Right ventricle myocardium inferior (tissue), 1 donor: ENCODE data around the gene DBN1. TPM values are rescaled to one million over a fixed set of nuclear protein-coding genes. Genes with fewer than 3 reads are reported as not detected.

Experiments
- ATAC-seq: fragments of 200-7000 bp; cut with Tn5 transposase; one replicate; pipeline ENCODE4 v1.9.1; 2020; ENCODE audit warnings: mild to moderate bottlenecking, moderate library complexity
- DNase-seq: peaks from one replicate; pipeline ENCODE4 v3.0.0; 2021; ENCODE audit errors: missing footprints
- intact Hi-C: fragments of 100-400 bp; cut with DNase I; formaldehyde crosslinking; loops from one replicate; pipeline ENCODE4 v1.11.0; 2022
- total RNA-seq: library from RNA; stranded (reverse); fragmentation: NEBNext Ultra II Directional; extraction: Animal tissue kit (Norgen Biotek cat#: 25700); gene quantifications from one replicate; pipeline ENCODE4 v1.2.1, GENCODE V29; 2021
- donor health status: DM: no; HTN: yes; CAD: no; lungs with severe emphysema.

The DBN1 gene
- total RNA-seq, 1 donor from 2014 or later, result 32.2 TPM

- DNase-seq (no peak), ATAC-seq (no peak)
- intact Hi-C loops, result no loop called here
These were observed 6.6 kb downstream of the DBN1 start for GRCh38 chr5:177466861-177467260.

- no peak for DNase-seq
- intact Hi-C loops, result no loop called here
- no peak for ATAC-seq
These were observed 8.4 kb downstream of the DBN1 start for GRCh38 chr5:177465044-177465443.

GRCh38 chr5:177462021-177462670, 11.3 kb downstream of the DBN1 start:
- intact Hi-C loops, result no loop called here
- ATAC-seq (peak; percentile 20), DNase-seq (no peak)

- ATAC-seq (no peak), DNase-seq (no peak)
- intact Hi-C loops, result no loop called here
These were observed 13.4 kb downstream of the DBN1 start for GRCh38 chr5:177459819-177460628.

GRCh38 chr5:177459357-177459756, 14.1 kb downstream of the DBN1 start:
- intact Hi-C loops, result no loop called here
- no peak for ATAC-seq
- no peak for DNase-seq

- DNase-seq, result no peak
- intact Hi-C loops, result no loop called here
- no peak for ATAC-seq
These were observed 14.5 kb downstream of the DBN1 start for GRCh38 chr5:177458912-177459350.

- intact Hi-C loops, result loop anchor here (2.0 kb wide), 1 partner anchor 13 kb away; no protein-coding TSS in a partner anchor
- ATAC-seq, result no peak
These were observed 15.4 kb downstream of the DBN1 start for GRCh38 chr5:177457852-177458681.

GRCh38 chr5:177456976-177457851, 16.2 kb downstream of the DBN1 start:
- ATAC-seq, result peak; percentile 35
- intact Hi-C loops, result loop anchor here (1.0 to 2.0 kb wide), 2 partner anchors 14 to 41 kb away; no protein-coding TSS in a partner anchor
- DNase-seq, result peak; percentile 82

More at GRCh38 chr5:177457852-177458681, 15.4 kb downstream of the DBN1 start:
- DNase-seq, result no peak

- ATAC-seq, result no peak
These were observed 16.9 kb downstream of the DBN1 start for GRCh38 chr5:177456591-177456964.

GRCh38 chr5:177455661-177456590, 17.5 kb downstream of the DBN1 start:
- intact Hi-C loops, result loop anchor here (1.0 to 2.0 kb wide), 3 partner anchors 15 to 42 kb away; partner anchors contain the start of gene GRK6
- DNase-seq, result peak; percentile 96
- peak; percentile 71 for ATAC-seq

More at GRCh38 chr5:177456591-177456964, 16.9 kb downstream of the DBN1 start:
- no peak for DNase-seq
- intact Hi-C loops, result loop anchor here (1.0 to 2.0 kb wide), 2 partner anchors 14 to 42 kb away; no protein-coding TSS in a partner anchor

GRCh38 chr5:177455036-177455660, 18.3 kb downstream of the DBN1 start:
- peak; percentile 52 for ATAC-seq
- intact Hi-C loops, result loop anchor here (2.0 kb wide), 1 partner anchor 28 kb away; the partner anchor contains the start of gene GRK6

GRCh38 chr5:177454397-177455035, 18.9 kb downstream of the DBN1 start:
- DNase-seq (peak; percentile 95), ATAC-seq (peak; percentile 68)
- intact Hi-C loops, result loop anchor here (1.0 to 5.0 kb wide), 4 partner anchors 28 to 137 kb away; partner anchors contain the start of gene GRK6

More at GRCh38 chr5:177455036-177455660, 18.3 kb downstream of the DBN1 start:
- peak; percentile 89 for DNase-seq

GRCh38 chr5:177453852-177454396, 19.5 kb downstream of the DBN1 start:
- ATAC-seq, result no peak
- no peak for DNase-seq
- intact Hi-C loops, result loop anchor here (1.0 to 5.0 kb wide), 4 partner anchors 27 to 137 kb away; partner anchors contain the start of gene GRK6

- DNase-seq, result no peak
- intact Hi-C loops, result loop anchor here (5.0 kb wide), 1 partner anchor 136 kb away; no protein-coding TSS in a partner anchor
- no peak for ATAC-seq
These were observed 20.5 kb downstream of the DBN1 start for GRCh38 chr5:177452688-177453638.
